Hepatocyte (in vitro differentiated cells): ENCODE results near the gene RTN4R.

ENCODE experiments used
- CTCF ChIP-seq: fragments of 200-600 bp; sonication (generic); IDR thresholded peaks from 2 replicates; pipeline ENCODE4 v1.5.1; 2016; ENCODE audit warnings: antibody characterized with exemption, mild to moderate bottlenecking; ENCODE audit not compliant: poor library complexity
- EZH2 ChIP-seq: fragments of 200-600 bp; sonication (generic); IDR thresholded peaks from 2 replicates; pipeline ENCODE4 v1.6.1; 2016; ENCODE audit warnings: antibody characterized with exemption, mild to moderate bottlenecking, borderline replicate concordance
- EZH2phosphoT487 ChIP-seq: fragments of 200-600 bp; sonication (generic); IDR thresholded peaks from one replicate; pipeline ENCODE4 v1.6.1; 2018; ENCODE audit warnings: antibody characterized with exemption, mild to moderate bottlenecking, low read depth, moderate library complexity; ENCODE audit not compliant: unreplicated experiment, severe bottlenecking

- TF ChIP-seq CTCF (no peak), EZH2 (no peak), EZH2phosphoT487 (no peak)
These were observed 458 bp downstream of the RTN4R start for GRCh38 chr22:20267441-20268278.
